OCI-LY7 (cell line): Measurements from ENCODE around the gene SH3PXD2A.

Experiments used
- CTCF ChIP-seq: fragments of 200-600 bp; sonication (generic); conservative IDR thresholded peaks from 2 replicates; pipeline ENCODE4 v1.5.1; 2014; ENCODE audit warnings: mild to moderate bottlenecking, antibody characterized with exemption, low read length, moderate library complexity, mixed read lengths
- EZH2phosphoT487 ChIP-seq: fragments of 200-600 bp; sonication (generic); IDR thresholded peaks from 2 replicates; pipeline ENCODE4 v1.6.1; 2018; ENCODE audit warnings: low read depth, borderline replicate concordance, mild to moderate bottlenecking, mixed run types, antibody characterized with exemption, low read length, moderate library complexity, mixed read lengths

GRCh38 chr10:103637927-103638557 is 217.3 kb downstream of the SH3PXD2A start:
- TF ChIP-seq CTCF (no peak), EZH2phosphoT487 (no peak)
